GM23338 (cell line): ENCODE measurements around the gene ATF2. TPM values are rescaled to one million over a fixed set of nuclear protein-coding genes. Genes with fewer than 3 reads are reported as not detected.

Experiments used
- ATAC-seq: fragments of 200-7000 bp; cut with Tn5 transposase; 3 replicates; pipeline ENCODE4 v1.9.1; 2020
- DNase-seq: peaks from one replicate; pipeline ENCODE4 v3.0.0-alpha.2; 2015; ENCODE audit warnings: low spot score
- H2AFZ ChIP-seq: fragments of 200-600 bp; sonication (generic); 2 replicates; pipeline ENCODE4 v1.8.0; 2016; ENCODE audit warnings: antibody characterized with exemption, mild to moderate bottlenecking, moderate library complexity
- H3F3A ChIP-seq: fragments of 200-600 bp; sonication (generic); replicated peaks from 2 replicates; pipeline ENCODE4 v1.8.0; 2017; ENCODE audit warnings: antibody characterized with exemption, mixed run types, low read depth
- H3K27ac ChIP-seq: fragments of 200-600 bp; sonication (generic); 2 replicates; pipeline ENCODE4 v1.6.1; 2016; ENCODE audit warnings: low read depth
- H3K27me3 ChIP-seq: fragments of 200-600 bp; sonication (generic); 2 replicates; pipeline ENCODE4 v1.8.0; 2016; ENCODE audit warnings: mild to moderate bottlenecking, mixed run types, moderate library complexity; ENCODE audit not compliant: insufficient read depth
- H3K36me3 ChIP-seq: fragments of 200-600 bp; sonication (generic); 2 replicates; pipeline ENCODE4 v1.8.0; 2016; ENCODE audit warnings: mild to moderate bottlenecking; ENCODE audit not compliant: insufficient read depth
- H3K4me1 ChIP-seq: fragments of 200-600 bp; sonication (generic); 2 replicates; pipeline ENCODE4 v1.8.0; 2016; ENCODE audit warnings: mild to moderate bottlenecking, moderate library complexity; ENCODE audit not compliant: insufficient read depth
- H3K4me2 ChIP-seq: fragments of 200-600 bp; sonication (generic); 2 replicates; pipeline ENCODE4 v1.7.1; 2017; ENCODE audit warnings: mixed run types
- H3K4me3 ChIP-seq: fragments of 200-600 bp; sonication (generic); 2 replicates; pipeline ENCODE4 v1.6.1; 2016; ENCODE audit warnings: mixed run types
- H3K79me2 ChIP-seq: fragments of 200-600 bp; sonication (generic); replicated peaks from 2 replicates; pipeline ENCODE4 v1.8.0; 2017; ENCODE audit warnings: mild to moderate bottlenecking; ENCODE audit not compliant: insufficient read depth
- H3K9me2 ChIP-seq: fragments of 200-600 bp; sonication (generic); 2 replicates; pipeline ENCODE4 v1.8.0; 2017; ENCODE audit not compliant: insufficient read depth
- H4K20me1 ChIP-seq: fragments of 200-600 bp; sonication (generic); replicated peaks from 2 replicates; pipeline ENCODE4 v1.8.0; 2017; ENCODE audit warnings: mild to moderate bottlenecking; ENCODE audit not compliant: insufficient read depth
- H3K27ac Mint-ChIP-seq: 2 replicates; pipeline ENCODE4 v1.8.0; 2020; ENCODE audit warnings: inconsistent platforms, mild to moderate bottlenecking, moderate library complexity, mixed read lengths
- H3K27me3 Mint-ChIP-seq: 3 replicates; pipeline ENCODE4 v1.8.0; 2022; ENCODE audit warnings: low read depth, mild to moderate bottlenecking, moderate library complexity, mixed read lengths, inconsistent platforms; ENCODE audit not compliant: insufficient read depth, poor library complexity
- H3K36me3 Mint-ChIP-seq: 3 replicates; pipeline ENCODE4 v1.8.0; 2021; ENCODE audit warnings: low read depth, mild to moderate bottlenecking, inconsistent platforms, moderate library complexity, mixed read lengths
- H3K4me1 Mint-ChIP-seq: 3 replicates; pipeline ENCODE4 v1.8.0; 2020; ENCODE audit warnings: mild to moderate bottlenecking, inconsistent platforms, mixed read lengths
- H3K4me3 Mint-ChIP-seq: 3 replicates; pipeline ENCODE4 v1.8.0; 2021; ENCODE audit warnings: moderate library complexity, mild to moderate bottlenecking, inconsistent platforms, mixed read lengths
- H3K9me3 Mint-ChIP-seq: 3 replicates; pipeline ENCODE4 v1.8.0; 2020; ENCODE audit warnings: moderate library complexity, mild to moderate bottlenecking, inconsistent platforms, mixed read lengths
- CREB1 ChIP-seq: fragments of 250-450 bp; sonication (Bioruptor Pico); IDR thresholded peaks from 2 replicates; pipeline ENCODE4 v1.5.0; 2020; ENCODE audit warnings: low read depth, mild to moderate bottlenecking, moderate library complexity
- ETS1 ChIP-seq: IDR thresholded peaks from 2 replicates; pipeline ENCODE4 v1.6.1; 2016; ENCODE audit warnings: antibody characterized with exemption
- EZH2 ChIP-seq: fragments of 200-600 bp; sonication (generic); IDR thresholded peaks from one replicate; pipeline ENCODE4 v1.8.0; 2017; ENCODE audit warnings: antibody characterized with exemption, mild to moderate bottlenecking, low read depth; ENCODE audit not compliant: unreplicated experiment
- EZH2phosphoT487 ChIP-seq: fragments of 200-600 bp; sonication (generic); IDR thresholded peaks from one replicate; pipeline ENCODE4 v1.8.1; 2018; ENCODE audit warnings: antibody characterized with exemption; ENCODE audit not compliant: unreplicated experiment
- JUNB ChIP-seq: IDR thresholded peaks from one replicate; pipeline ENCODE4 v1.6.1; 2016; ENCODE audit warnings: antibody characterized with exemption; ENCODE audit not compliant: unreplicated experiment
- NANOG ChIP-seq: IDR thresholded peaks from 2 replicates; pipeline ENCODE4 v1.6.1; 2016; ENCODE audit warnings: antibody characterized with exemption, borderline replicate concordance
- POLR2AphosphoS5 ChIP-seq: IDR thresholded peaks from 2 replicates; pipeline ENCODE4 v1.6.1; 2016; ENCODE audit warnings: antibody characterized with exemption, low read depth
- REST ChIP-seq: IDR thresholded peaks from one replicate; pipeline ENCODE4 v1.6.1; 2018; ENCODE audit warnings: antibody characterized with exemption; ENCODE audit not compliant: unreplicated experiment
- STAT1 ChIP-seq: IDR thresholded peaks from one replicate; pipeline ENCODE4 v1.6.1; 2016; ENCODE audit warnings: antibody characterized with exemption; ENCODE audit not compliant: unreplicated experiment
- ZNF114 ChIP-seq: fragments of 250-450 bp; sonication (Bioruptor Pico); IDR thresholded peaks from 2 replicates; pipeline ENCODE4 v1.5.0; 2020; ENCODE audit warnings: mild to moderate bottlenecking, moderate library complexity
- ZNF331 ChIP-seq: fragments of 250-450 bp; sonication (Bioruptor Pico); IDR thresholded peaks from 2 replicates; pipeline ENCODE4 v1.5.0; 2020; ENCODE audit warnings: low read depth, mild to moderate bottlenecking, moderate library complexity
- polyA plus RNA-seq: library from polyadenylated mRNA; unstranded; fragments of >200 nt; fragmentation: Nextera tagmentation; extraction: Ambion mirVana; gene quantifications from 2 replicates; pipeline ENCODE4 v1.2.1, GENCODE V29; 2016
- total RNA-seq: library from RNA; depleted of rRNA; stranded (reverse); fragments of >200 nt; shearing (Covaris generic); gene quantifications from 2 replicates; pipeline ENCODE4 v1.2.3, GENCODE V29; 2014
- TF ChIP-seq, protein P1 (sequence below): fragments of 250-450 bp; sonication (Bioruptor Pico); IDR thresholded peaks from 2 replicates; pipeline ENCODE4 v1.5.0; 2020; ENCODE audit warnings: mild to moderate bottlenecking, moderate library complexity
- TF ChIP-seq, protein P2 (sequence below), 2 experiments: fragments of 200-600 bp in 1 of 2; sonication (generic) in 1 of 2; conservative IDR thresholded peaks; 2 replicates each; pipeline versions ENCODE4 v1.5.1 to v1.6.1; 2016 to 2017; ENCODE audit warnings: antibody characterized with exemption in 2 of 2, low read depth in 2 of 2, mild to moderate bottlenecking in 2 of 2, moderate library complexity in 1 of 2

ATF2 gene
- total and polyA plus RNA-seq, 2 experiments from 2014 or later = 23.6 to 56.2 TPM

DNA sequence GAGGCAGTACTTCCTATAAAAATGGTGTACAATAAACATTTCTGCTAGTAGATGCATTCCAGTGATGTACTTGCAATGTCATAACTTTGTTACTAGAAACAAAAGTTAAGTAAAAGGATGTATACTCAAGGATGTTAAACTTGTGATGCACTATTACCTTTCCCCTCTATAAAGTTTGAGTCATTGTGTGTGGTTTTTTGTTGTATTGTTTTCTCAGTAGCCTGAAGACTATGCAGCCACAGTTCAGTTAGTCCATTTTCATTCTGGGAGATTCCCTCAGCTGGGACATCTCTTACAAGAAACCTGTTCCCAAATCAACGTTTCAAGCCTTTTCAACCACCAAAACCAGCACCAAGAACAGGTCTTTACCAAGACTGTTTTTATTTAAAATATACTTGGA lies 7.9 kb upstream of the ATF2 start:
- no peak overlapping the region for H3K27ac ChIP-seq
- DNase-seq = no peak
- H2AFZ ChIP-seq = no peak overlapping the region
- peaks cover 28% of the 10 kb centered on the region for H3K36me3 ChIP-seq
- no peak overlapping the region for H3K4me3 ChIP-seq
- peaks cover 25% of the 10 kb centered on the region for H4K20me1 ChIP-seq
- no peaks in the 10 kb centered on the region for H3K27me3 ChIP-seq
- TF ChIP-seq EZH2phosphoT487 = no peak
- no peak for TF ChIP-seq ZNF114 (CRISPR knock-in tag)
- TF ChIP-seq, protein P1, sequence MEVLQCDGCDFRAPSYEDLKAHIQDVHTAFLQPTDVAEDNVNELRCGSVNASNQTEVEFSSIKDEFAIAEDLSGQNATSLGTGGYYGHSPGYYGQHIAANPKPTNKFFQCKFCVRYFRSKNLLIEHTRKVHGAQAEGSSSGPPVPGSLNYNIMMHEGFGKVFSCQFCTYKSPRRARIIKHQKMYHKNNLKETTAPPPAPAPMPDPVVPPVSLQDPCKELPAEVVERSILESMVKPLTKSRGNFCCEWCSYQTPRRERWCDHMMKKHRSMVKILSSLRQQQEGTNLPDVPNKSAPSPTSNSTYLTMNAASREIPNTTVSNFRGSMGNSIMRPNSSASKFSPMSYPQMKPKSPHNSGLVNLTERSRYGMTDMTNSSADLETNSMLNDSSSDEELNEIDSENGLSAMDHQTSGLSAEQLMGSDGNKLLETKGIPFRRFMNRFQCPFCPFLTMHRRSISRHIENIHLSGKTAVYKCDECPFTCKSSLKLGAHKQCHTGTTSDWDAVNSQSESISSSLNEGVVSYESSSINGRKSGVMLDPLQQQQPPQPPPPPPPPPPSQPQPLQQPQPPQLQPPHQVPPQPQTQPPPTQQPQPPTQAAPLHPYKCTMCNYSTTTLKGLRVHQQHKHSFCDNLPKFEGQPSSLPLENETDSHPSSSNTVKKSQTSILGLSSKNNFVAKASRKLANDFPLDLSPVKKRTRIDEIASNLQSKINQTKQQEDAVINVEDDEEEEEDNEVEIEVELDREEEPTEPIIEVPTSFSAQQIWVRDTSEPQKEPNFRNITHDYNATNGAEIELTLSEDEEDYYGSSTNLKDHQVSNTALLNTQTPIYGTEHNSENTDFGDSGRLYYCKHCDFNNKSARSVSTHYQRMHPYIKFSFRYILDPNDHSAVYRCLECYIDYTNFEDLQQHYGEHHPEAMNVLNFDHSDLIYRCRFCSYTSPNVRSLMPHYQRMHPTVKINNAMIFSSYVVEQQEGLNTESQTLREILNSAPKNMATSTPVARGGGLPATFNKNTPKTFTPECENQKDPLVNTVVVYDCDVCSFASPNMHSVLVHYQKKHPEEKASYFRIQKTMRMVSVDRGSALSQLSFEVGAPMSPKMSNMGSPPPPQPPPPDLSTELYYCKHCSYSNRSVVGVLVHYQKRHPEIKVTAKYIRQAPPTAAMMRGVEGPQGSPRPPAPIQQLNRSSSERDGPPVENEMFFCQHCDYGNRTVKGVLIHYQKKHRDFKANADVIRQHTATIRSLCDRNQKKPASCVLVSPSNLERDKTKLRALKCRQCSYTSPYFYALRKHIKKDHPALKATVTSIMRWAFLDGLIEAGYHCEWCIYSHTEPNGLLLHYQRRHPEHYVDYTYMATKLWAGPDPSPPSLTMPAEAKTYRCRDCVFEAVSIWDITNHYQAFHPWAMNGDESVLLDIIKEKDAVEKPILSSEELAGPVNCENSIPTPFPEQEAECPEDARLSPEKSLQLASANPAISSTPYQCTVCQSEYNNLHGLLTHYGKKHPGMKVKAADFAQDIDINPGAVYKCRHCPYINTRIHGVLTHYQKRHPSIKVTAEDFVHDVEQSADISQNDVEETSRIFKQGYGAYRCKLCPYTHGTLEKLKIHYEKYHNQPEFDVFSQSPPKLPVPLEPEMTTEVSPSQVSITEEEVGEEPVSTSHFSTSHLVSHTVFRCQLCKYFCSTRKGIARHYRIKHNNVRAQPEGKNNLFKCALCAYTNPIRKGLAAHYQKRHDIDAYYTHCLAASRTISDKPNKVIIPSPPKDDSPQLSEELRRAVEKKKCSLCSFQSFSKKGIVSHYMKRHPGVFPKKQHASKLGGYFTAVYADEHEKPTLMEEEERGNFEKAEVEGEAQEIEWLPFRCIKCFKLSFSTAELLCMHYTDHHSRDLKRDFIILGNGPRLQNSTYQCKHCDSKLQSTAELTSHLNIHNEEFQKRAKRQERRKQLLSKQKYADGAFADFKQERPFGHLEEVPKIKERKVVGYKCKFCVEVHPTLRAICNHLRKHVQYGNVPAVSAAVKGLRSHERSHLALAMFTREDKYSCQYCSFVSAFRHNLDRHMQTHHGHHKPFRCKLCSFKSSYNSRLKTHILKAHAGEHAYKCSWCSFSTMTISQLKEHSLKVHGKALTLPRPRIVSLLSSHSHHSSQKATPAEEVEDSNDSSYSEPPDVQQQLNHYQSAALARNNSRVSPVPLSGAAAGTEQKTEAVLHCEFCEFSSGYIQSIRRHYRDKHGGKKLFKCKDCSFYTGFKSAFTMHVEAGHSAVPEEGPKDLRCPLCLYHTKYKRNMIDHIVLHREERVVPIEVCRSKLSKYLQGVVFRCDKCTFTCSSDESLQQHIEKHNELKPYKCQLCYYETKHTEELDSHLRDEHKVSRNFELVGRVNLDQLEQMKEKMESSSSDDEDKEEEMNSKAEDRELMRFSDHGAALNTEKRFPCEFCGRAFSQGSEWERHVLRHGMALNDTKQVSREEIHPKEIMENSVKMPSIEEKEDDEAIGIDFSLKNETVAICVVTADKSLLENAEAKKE (CRISPR knock-in tag) = no peak
- TF ChIP-seq, protein P2, sequence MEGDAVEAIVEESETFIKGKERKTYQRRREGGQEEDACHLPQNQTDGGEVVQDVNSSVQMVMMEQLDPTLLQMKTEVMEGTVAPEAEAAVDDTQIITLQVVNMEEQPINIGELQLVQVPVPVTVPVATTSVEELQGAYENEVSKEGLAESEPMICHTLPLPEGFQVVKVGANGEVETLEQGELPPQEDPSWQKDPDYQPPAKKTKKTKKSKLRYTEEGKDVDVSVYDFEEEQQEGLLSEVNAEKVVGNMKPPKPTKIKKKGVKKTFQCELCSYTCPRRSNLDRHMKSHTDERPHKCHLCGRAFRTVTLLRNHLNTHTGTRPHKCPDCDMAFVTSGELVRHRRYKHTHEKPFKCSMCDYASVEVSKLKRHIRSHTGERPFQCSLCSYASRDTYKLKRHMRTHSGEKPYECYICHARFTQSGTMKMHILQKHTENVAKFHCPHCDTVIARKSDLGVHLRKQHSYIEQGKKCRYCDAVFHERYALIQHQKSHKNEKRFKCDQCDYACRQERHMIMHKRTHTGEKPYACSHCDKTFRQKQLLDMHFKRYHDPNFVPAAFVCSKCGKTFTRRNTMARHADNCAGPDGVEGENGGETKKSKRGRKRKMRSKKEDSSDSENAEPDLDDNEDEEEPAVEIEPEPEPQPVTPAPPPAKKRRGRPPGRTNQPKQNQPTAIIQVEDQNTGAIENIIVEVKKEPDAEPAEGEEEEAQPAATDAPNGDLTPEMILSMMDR (conservative IDR thresholded peaks at IDR 0.05; ENCODE audit: low read depth in 2 of 2) = no peak
- TF ChIP-seq EZH2 = no peak
- TF ChIP-seq REST = no peak
- TF ChIP-seq CREB1 (CRISPR knock-in tag) = no peak
- no peak for TF ChIP-seq POLR2AphosphoS5
- no peak for TF ChIP-seq NANOG
- no peak for TF ChIP-seq STAT1
- no peak for TF ChIP-seq ZNF331
- TF ChIP-seq ETS1 = no peak
- TF ChIP-seq JUNB = no peak
- H3K79me2 ChIP-seq = peaks cover 23% of the 10 kb centered on the region
- Mint-ChIP-seq H3K4me3 (no peak overlapping the region), H3K36me3 (peaks cover 38% of the 10 kb centered on the region), H3K9me3 (no peaks in the 10 kb centered on the region), H3K4me1 (peaks cover 6% of the 10 kb centered on the region; the same call in 2 of the 3 replicates), H3K27me3 (no peaks in the 10 kb centered on the region), H3K27ac (no peak overlapping the region)
- H3K4me2 ChIP-seq = no peak overlapping the region
- no peaks in the 10 kb centered on the region for H3K9me2 ChIP-seq
- no peaks in the 10 kb centered on the region for H3F3A ChIP-seq
- H3K4me1 ChIP-seq = no peaks in the 10 kb centered on the region
- no peak for ATAC-seq
